22Rv1 (cell line): ENCODE data around the gene LAMA3.

Experiments
- H3K27ac ChIP-seq: fragments of 450-650 bp; 2 replicates; pipeline ENCODE4 v1.5.1; 2017
- ZFX ChIP-seq: fragments of 450-650 bp; IDR thresholded peaks from 2 replicates; pipeline ENCODE4 v1.6.1; 2017; ENCODE audit warnings: antibody characterized with exemption, borderline replicate concordance
- TF ChIP-seq, protein P1 (sequence below): fragments of 450-650 bp; IDR thresholded peaks from 2 replicates; pipeline ENCODE4 v1.5.1; 2017; ENCODE audit warnings: mild to moderate bottlenecking

LAMA3 gene

DNA sequence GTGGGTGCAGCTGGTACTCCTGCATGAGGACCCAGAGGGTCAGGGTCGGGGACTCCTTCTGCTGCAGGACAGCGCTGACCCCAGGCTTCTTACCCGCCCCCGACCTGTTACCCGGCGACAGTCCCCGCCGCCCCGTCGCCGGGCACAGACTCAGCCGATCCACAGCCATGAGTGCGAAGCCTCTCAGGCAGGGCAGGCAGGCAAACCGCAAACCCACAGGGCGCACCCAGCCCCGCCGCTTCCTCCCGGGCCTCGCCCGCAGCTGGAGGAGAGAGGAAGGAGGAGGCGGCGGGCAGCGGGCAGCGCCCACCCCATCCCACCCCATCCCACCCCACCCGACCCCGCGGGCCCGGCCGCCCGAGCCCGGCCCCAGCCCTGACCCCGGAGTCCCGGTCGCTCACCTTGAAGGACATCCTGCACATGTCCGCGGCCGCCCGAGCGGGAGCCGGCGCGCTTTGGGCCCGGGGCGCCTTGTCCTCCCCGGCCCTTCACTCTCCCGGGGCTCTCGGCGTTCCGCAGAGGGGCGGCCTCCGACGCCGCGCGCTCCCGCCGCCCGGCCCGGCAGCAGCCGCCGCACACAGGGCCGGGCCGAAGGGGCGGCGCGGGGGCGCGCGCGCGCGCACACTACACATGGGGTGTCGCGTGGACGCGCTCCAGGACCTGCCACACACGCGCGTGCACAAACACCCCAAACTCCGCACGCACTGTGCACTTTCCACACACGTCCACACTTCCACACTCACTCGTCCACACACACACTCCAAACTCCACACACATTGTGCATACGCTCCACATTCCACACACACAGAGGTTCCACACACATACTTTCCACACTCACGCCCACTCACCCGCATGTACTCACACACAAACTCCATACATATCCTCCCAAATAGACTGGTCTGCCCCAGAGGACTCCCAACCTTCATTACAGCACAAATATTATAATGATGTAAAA is 26.7 kb upstream of the LAMA3 start, which contains the start of gene ANKRD29:
Gene ANKRD29, minus strand, starts transcription at position 603 of the 955 bp plus-strand sequence. Its CDS starts 181 bp downstream, at position 422.
- TF ChIP-seq, protein P1, sequence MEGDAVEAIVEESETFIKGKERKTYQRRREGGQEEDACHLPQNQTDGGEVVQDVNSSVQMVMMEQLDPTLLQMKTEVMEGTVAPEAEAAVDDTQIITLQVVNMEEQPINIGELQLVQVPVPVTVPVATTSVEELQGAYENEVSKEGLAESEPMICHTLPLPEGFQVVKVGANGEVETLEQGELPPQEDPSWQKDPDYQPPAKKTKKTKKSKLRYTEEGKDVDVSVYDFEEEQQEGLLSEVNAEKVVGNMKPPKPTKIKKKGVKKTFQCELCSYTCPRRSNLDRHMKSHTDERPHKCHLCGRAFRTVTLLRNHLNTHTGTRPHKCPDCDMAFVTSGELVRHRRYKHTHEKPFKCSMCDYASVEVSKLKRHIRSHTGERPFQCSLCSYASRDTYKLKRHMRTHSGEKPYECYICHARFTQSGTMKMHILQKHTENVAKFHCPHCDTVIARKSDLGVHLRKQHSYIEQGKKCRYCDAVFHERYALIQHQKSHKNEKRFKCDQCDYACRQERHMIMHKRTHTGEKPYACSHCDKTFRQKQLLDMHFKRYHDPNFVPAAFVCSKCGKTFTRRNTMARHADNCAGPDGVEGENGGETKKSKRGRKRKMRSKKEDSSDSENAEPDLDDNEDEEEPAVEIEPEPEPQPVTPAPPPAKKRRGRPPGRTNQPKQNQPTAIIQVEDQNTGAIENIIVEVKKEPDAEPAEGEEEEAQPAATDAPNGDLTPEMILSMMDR = no peak
- TF ChIP-seq ZFX = no peak
- H3K27ac ChIP-seq = no peak within 1 kb of the TSS

DNA sequence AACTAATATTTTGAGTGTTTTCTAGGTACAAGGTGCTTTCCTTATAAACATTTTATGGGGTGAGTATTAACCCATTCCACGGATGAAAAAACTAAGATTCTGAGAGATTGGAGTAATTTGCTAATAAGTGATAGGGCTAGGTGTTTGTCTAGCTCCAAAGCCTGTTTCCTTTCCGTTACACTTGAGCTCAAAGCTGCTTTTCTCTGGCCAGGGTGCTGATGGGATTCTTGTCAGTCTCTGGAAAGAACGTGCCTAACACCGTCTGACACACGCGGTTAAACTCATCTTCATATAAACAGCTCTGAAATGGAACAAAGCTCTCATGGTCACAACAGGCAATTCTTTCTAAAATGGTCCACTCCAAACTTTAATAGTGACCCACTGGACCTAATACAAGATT is 24.6 kb upstream of the LAMA3 start:
- TF ChIP-seq ZFX = no peak
- TF ChIP-seq, protein P1 = no peak
- H3K27ac ChIP-seq = no peak overlapping the region

DNA sequence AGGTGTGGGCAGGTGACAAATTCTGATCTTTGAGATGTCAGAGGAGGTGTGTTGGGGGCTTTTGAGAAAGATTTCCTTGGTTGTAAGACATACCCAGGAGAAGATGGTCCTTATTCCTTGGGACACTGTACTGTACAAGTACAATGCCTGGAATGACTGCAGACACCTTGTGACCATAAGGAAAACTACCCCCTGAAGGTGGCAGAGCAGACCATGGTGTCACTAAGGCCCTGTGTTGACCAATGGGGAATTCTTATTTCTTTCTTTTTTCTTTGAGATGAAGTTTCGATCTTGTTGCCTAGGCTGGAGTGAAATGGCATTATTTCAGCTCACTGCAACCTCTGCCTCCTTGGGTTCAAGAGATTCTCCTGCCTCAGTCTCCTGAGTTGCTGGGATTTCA is 22.1 kb upstream of the LAMA3 start:
- H3K27ac ChIP-seq = no peak overlapping the region
- TF ChIP-seq, protein P1 = no peak
- no peak for TF ChIP-seq ZFX

DNA sequence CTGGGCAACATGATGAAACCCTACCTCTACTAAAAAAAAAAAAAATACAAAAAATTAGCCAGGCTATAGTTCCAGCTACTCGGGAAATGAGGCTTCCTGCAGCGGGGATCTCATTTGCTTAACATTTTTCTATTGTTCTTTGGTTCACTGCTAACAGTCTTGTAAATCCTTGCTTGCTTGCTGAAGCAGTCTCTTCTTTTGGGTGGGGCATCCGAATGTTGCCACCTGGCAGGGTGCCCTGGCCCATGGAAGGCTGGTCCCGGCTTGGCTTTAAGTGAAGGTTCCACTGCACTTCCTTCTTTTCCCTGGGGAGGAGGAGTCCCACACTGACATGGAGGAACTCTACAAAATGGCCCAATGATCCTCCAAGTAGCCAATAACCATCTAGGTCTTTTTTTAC is 20.5 kb upstream of the LAMA3 start:
- no peak overlapping the region for H3K27ac ChIP-seq
- TF ChIP-seq, protein P1 = no peak
- no peak for TF ChIP-seq ZFX

DNA sequence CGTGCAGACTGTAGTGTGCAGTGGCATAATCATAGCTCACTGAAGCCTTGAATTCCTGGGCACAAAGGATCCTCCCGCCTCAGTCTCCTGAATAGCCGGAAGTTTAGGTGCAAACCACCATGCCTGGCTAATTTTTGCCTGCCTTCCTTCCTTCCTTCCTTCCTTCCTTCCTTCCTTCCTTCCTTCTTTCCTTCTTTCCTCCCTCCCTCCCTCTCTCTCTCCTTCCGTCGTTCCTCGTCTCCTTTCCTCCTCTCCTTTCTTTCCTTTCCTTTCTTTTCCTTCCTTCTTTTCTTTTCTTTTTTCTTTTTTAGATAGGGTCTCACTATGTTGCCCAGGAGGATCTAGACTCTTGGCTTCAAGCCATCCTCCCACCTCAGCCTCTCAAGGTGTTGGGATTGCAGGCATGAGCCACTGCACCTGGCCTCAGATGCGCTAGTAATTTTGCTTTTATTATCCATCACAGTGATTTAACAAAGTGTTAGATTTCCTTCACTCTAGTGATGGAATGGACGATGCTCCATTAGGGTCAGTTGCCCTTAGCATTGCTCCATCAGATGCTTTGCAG is 20.0 kb upstream of the LAMA3 start:
- H3K27ac ChIP-seq = no peak overlapping the region
- TF ChIP-seq, protein P1 = no peak
- TF ChIP-seq ZFX = no peak

DNA sequence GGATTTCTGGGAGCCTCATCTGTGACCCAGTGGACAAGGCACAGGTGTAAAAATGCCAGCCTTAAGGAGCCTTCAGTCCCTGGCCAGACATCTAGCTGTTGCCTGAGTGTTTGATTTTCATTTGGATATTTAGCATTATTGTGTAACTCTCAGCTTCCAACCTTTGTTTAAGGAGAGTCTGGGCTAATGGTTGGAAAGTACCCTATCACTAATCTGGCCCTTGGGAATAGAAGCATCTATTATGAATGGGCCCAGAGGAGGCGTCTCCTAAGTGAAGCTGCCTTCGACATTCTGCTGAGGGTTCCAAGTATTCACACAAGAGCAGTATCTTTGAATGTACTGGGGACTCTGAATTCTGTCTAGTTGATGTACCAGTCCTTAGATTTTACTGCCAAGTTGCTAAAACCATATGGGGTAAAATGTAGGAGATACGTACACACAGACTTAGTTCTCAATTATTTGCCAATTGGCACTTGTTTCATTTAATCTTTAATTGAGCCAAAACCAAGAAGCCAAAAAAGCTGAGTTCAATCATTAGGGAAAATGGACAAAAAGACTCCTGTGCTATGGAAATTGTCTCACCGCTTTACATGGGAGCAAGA is 19.3 kb upstream of the LAMA3 start:
- no peak overlapping the region for H3K27ac ChIP-seq
- TF ChIP-seq, protein P1 = no peak
